Keratinocyte (primary cell): ENCODE measurements around the gene CCNDBP1. TPM values are rescaled to one million over a fixed set of nuclear protein-coding genes. Genes with fewer than 3 reads are reported as not detected.

Source experiments
- DNase-seq: peaks from one replicate; pipeline ENCODE4 v3.0.0-alpha.2; 2011; ENCODE audit warnings: low read depth, missing footprints, low spot score
- FAIRE-seq: peaks from 2 replicates; lab custom pipeline; 2011; peaks lifted over from hg19 to GRCh38; lab: Jason Lieb, UNC
- H2AFZ ChIP-seq: 2 replicates; pipeline ENCODE4 v1.6.0; 2012; ENCODE audit warnings: low read length, control low read depth, inconsistent platforms; ENCODE audit not compliant: control insufficient read depth
- H3K27ac ChIP-seq: 2 replicates; pipeline ENCODE4 v1.5.1; 2011; ENCODE audit warnings: low read length; ENCODE audit not compliant: control insufficient read depth, insufficient read depth
- H3K27me3 ChIP-seq: 3 replicates; pipeline ENCODE4 v1.6.0; 2011; ENCODE audit warnings: low read length; ENCODE audit not compliant: control insufficient read depth, insufficient read depth; ENCODE audit errors: extremely low read depth
- H3K36me3 ChIP-seq, 2 experiments: 2 replicates in 1 of 2; 3 replicates in 1 of 2; pipeline ENCODE4 v1.5.1; 2011; ENCODE audit warnings: low read length in 2 of 2, mild to moderate bottlenecking in 1 of 2; ENCODE audit not compliant: control insufficient read depth in 2 of 2, insufficient read depth in 2 of 2; ENCODE audit errors: extremely low read depth in 1 of 2
- H3K4me1 ChIP-seq: 3 replicates; pipeline ENCODE4 v1.5.1; 2011; ENCODE audit warnings: low read length; ENCODE audit not compliant: control insufficient read depth, insufficient read depth; ENCODE audit errors: extremely low read depth
- H3K4me2 ChIP-seq: 3 replicates; pipeline ENCODE4 v1.6.0; 2011; ENCODE audit warnings: low read depth, low read length; ENCODE audit not compliant: control insufficient read depth, insufficient read depth; ENCODE audit errors: extremely low read depth
- H3K4me3 ChIP-seq, 3 experiments: fragments of 200-600 bp in 1 of 3; sonication (generic) in 1 of 3; 2 replicates in 2 of 3; 3 replicates in 1 of 3; pipeline ENCODE4 v1.5.1; 2011 to 2016; ENCODE audit warnings: low read length in 3 of 3, mild to moderate bottlenecking in 3 of 3, control low read depth in 2 of 3, inconsistent platforms in 1 of 3, low read depth in 1 of 3, mixed read lengths in 1 of 3, mixed run types in 1 of 3, moderate library complexity in 1 of 3; ENCODE audit not compliant: control insufficient read depth in 2 of 3, insufficient read depth in 2 of 3; ENCODE audit errors: extremely low read depth in 1 of 3
- H3K79me2 ChIP-seq: 2 replicates; pipeline ENCODE4 v1.6.0; 2012; ENCODE audit warnings: low read length; ENCODE audit not compliant: control insufficient read depth, insufficient read depth
- H3K9ac ChIP-seq: 3 replicates; pipeline ENCODE4 v1.6.0; 2011; ENCODE audit warnings: low read length; ENCODE audit not compliant: control insufficient read depth, insufficient read depth; ENCODE audit errors: extremely low read depth
- H3K9me1 ChIP-seq: 3 replicates; pipeline ENCODE4 v1.6.0; 2011; ENCODE audit warnings: low read length; ENCODE audit not compliant: control insufficient read depth, insufficient read depth; ENCODE audit errors: extremely low read depth
- H3K9me3 ChIP-seq: 2 replicates; pipeline ENCODE4 v1.5.1; 2012; ENCODE audit warnings: low read depth, low read length; ENCODE audit not compliant: control insufficient read depth
- H4K20me1 ChIP-seq: 3 replicates; pipeline ENCODE4 v1.6.0; 2011; ENCODE audit warnings: low read length; ENCODE audit not compliant: control insufficient read depth, insufficient read depth; ENCODE audit errors: extremely low read depth
- EZH2 ChIP-seq: IDR thresholded peaks from one replicate; pipeline ENCODE4 v1.6.1; 2012; ENCODE audit warnings: inconsistent platforms, mild to moderate bottlenecking, low read length, moderate library complexity
- dilution Hi-C: fragments of 300-500 bp; cut with MboI; formaldehyde crosslinking; loops from one replicate; pipeline ENCODE4 v1.7.0; 2020; ENCODE audit warnings: low sequenced_read_pairs; ENCODE audit not compliant: extremely low pct_ligation_motif_present
- polyA plus RNA-seq, 5 experiments: library from polyadenylated mRNA; depleted of rRNA in 3 of 5; stranded (reverse) in 3 of 5; stranded (forward) in 1 of 5; unstranded in 1 of 5; fragments of >200 nt; gene quantifications; 1 replicate in 1 of 5; 2 replicates in 3 of 5; 3 replicates in 1 of 5; pipeline versions ENCODE4 v1.2.1 to v1.2.3, GENCODE V29; 2011 to 2012; ENCODE audit warnings: missing spikeins in 2 of 5, low read depth in 1 of 5, low replicate concordance in 1 of 5
- TF ChIP-seq, protein P1 (sequence below), 3 experiments: IDR thresholded peaks in 1 of 3; conservative IDR thresholded peaks in 1 of 3; optimal IDR thresholded peaks in 1 of 3; 2 replicates in 2 of 3; 3 replicates in 1 of 3; pipeline versions ENCODE3 to v1.5.1; 2011; ENCODE audit warnings: low read length in 3 of 3, mild to moderate bottlenecking in 3 of 3, moderate library complexity in 2 of 3, control low read depth in 1 of 3, inconsistent platforms in 1 of 3; ENCODE audit not compliant: insufficient read depth in 2 of 3; ENCODE audit errors: extremely low read depth in 1 of 3

The CCNDBP1 gene
- polyA plus RNA-seq, 1 donor (not counting 4 experiments of a cell fraction or from before 2014, with no cell fraction given) = 53.5 TPM

DNA sequence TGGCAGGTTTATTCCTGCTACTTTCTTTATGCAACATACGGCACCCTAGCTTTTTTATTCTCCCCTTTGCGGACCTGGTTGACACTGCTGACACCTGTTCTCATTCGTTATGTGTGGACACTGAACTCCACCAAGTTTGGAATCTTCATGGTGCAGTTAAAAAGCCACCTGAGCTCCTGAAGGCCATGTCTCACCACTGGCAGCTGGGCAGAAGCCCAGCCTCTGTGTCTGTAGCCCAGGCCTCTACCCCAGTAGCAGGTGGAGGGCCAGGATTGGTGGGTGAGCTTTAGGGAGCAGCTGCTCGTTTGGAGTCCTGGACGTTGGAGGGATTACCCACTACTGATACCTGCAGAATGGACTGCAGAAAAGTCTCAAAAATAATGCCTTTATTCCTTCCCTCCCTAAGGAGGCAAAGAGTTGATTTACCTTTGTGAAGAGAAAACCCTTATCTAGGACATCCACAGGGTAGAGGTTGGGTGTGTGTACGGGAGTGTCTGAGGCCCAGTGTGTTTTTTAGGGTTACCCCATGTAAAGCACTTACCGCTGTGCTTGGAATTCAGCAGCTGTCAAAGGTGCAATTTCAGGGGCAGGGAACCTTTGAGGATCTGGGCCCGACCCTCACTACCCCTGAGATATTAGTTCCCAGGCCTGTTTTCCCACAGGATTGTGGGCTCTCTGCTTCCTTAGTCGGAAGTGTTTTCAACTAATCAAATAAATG, 637 bp upstream of the CCNDBP1 start:
- no peaks in the 10 kb centered on the region for H3K9me1 ChIP-seq
- peaks cover 2% of the 10 kb centered on the region for H3K79me2 ChIP-seq
- no peaks in the 10 kb centered on the region for H3K9me3 ChIP-seq
- peaks cover 0 to 4% of the 10 kb centered on the region in 2 experiments for H3K36me3 ChIP-seq
- DNase-seq (no peak), FAIRE-seq (no peak)
- H2AFZ ChIP-seq = peak overlapping the region; percentile 88
- H3K27ac ChIP-seq = no peak overlapping the region
- no peaks in the 10 kb centered on the region for H4K20me1 ChIP-seq
- H3K4me3 ChIP-seq = peak overlapping the region in 1 of 3 experiments; percentile 82
- H3K4me2 ChIP-seq = no peak overlapping the region
- dilution Hi-C loops = no loop called here
- H3K27me3 ChIP-seq = no peaks in the 10 kb centered on the region
- H3K4me1 ChIP-seq = peaks cover 9% of the 10 kb centered on the region
- H3K9ac ChIP-seq = no peak overlapping the region
- no peak for TF ChIP-seq EZH2
- TF ChIP-seq, protein P1, sequence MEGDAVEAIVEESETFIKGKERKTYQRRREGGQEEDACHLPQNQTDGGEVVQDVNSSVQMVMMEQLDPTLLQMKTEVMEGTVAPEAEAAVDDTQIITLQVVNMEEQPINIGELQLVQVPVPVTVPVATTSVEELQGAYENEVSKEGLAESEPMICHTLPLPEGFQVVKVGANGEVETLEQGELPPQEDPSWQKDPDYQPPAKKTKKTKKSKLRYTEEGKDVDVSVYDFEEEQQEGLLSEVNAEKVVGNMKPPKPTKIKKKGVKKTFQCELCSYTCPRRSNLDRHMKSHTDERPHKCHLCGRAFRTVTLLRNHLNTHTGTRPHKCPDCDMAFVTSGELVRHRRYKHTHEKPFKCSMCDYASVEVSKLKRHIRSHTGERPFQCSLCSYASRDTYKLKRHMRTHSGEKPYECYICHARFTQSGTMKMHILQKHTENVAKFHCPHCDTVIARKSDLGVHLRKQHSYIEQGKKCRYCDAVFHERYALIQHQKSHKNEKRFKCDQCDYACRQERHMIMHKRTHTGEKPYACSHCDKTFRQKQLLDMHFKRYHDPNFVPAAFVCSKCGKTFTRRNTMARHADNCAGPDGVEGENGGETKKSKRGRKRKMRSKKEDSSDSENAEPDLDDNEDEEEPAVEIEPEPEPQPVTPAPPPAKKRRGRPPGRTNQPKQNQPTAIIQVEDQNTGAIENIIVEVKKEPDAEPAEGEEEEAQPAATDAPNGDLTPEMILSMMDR (optimal IDR thresholded peaks at IDR 0.05 in 1 of 3, IDR thresholded peaks at IDR 0.05 in 1 of 3, conservative IDR thresholded peaks at IDR 0.05 in 1 of 3; ENCODE audit: extremely low read depth in 1 of 3, insufficient read depth in 2 of 3, low read length in 3 of 3) = no peak

DNA sequence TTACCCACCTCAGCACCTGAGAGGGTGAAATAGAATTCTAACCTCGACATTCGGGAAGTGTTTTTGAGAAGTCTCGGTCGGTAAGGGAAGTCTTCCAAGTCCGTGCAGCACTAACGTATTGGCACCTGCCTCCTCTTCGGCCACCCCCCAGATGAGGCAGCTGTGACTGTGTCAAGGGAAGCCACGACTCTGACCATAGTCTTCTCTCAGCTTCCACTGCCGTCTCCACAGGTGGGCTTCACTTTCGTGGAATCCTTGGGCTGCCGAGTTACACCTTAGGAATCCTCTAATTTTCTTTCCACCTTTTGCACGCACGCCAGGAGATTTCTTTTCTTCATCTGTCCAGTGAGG, 775 bp downstream of the CCNDBP1 start:
- peak overlapping the region; percentile 73 for H3K9ac ChIP-seq
- DNase-seq (no peak), FAIRE-seq (no peak)
- H4K20me1 ChIP-seq = no peaks in the 10 kb centered on the region
- peak overlapping the region; percentile 54 to 82 (median 74) for H3K4me3 ChIP-seq
- TF ChIP-seq, protein P1 (optimal IDR thresholded peaks at IDR 0.05 in 1 of 3, IDR thresholded peaks at IDR 0.05 in 1 of 3, conservative IDR thresholded peaks at IDR 0.05 in 1 of 3; ENCODE audit: extremely low read depth in 1 of 3, insufficient read depth in 2 of 3, low read length in 3 of 3) = no peak
- no peak for TF ChIP-seq EZH2
- H3K9me3 ChIP-seq = no peaks in the 10 kb centered on the region
- H3K4me2 ChIP-seq = peak overlapping the region; percentile 96
- peaks cover 7 to 9% of the 10 kb centered on the region in 2 experiments for H3K36me3 ChIP-seq
- H3K27me3 ChIP-seq = no peaks in the 10 kb centered on the region
- peaks cover 2% of the 10 kb centered on the region for H3K79me2 ChIP-seq
- H2AFZ ChIP-seq = peak overlapping the region; percentile 54
- H3K27ac ChIP-seq = peak overlapping the region; percentile 29
- no peaks in the 10 kb centered on the region for H3K9me1 ChIP-seq
- dilution Hi-C loops = no loop called here
- H3K4me1 ChIP-seq = peaks cover 9% of the 10 kb centered on the region
